ENCODE data around the gene DDA1.

- TF ChIP-seq EP300 (IDR thresholded peaks at IDR 0.05; ENCODE audit: low read depth) (no peak), POLR2A (IDR thresholded peaks at IDR 0.05) (no peak)
- TF ChIP-seq, protein P1, sequence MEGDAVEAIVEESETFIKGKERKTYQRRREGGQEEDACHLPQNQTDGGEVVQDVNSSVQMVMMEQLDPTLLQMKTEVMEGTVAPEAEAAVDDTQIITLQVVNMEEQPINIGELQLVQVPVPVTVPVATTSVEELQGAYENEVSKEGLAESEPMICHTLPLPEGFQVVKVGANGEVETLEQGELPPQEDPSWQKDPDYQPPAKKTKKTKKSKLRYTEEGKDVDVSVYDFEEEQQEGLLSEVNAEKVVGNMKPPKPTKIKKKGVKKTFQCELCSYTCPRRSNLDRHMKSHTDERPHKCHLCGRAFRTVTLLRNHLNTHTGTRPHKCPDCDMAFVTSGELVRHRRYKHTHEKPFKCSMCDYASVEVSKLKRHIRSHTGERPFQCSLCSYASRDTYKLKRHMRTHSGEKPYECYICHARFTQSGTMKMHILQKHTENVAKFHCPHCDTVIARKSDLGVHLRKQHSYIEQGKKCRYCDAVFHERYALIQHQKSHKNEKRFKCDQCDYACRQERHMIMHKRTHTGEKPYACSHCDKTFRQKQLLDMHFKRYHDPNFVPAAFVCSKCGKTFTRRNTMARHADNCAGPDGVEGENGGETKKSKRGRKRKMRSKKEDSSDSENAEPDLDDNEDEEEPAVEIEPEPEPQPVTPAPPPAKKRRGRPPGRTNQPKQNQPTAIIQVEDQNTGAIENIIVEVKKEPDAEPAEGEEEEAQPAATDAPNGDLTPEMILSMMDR (IDR thresholded peaks at IDR 0.05) = no peak
Observed at GRCh38 chr19:17352608-17353280, 43.4 kb downstream of the DDA1 start.

Measured in transverse colon (tissue), 3 donors.